MM.1S (cell line): ENCODE results near the gene ARF1.

Source experiments
- CTCF ChIP-seq: fragments of 300-600 bp; sonication (generic); IDR thresholded peaks from 2 replicates; pipeline ENCODE4 v1.5.1; 2016; ENCODE audit warnings: antibody characterized with exemption, low read length, mixed read lengths
- EZH2 ChIP-seq: fragments of 300-600 bp; sonication (generic); optimal IDR thresholded peaks from 2 replicates; pipeline ENCODE3; 2017; ENCODE audit warnings: low read depth, mild to moderate bottlenecking, antibody characterized with exemption, low read length, mixed read lengths
- EZH2phosphoT487 ChIP-seq: fragments of 300-600 bp; sonication (generic); IDR thresholded peaks from 2 replicates; pipeline ENCODE4 v1.6.1; 2018; ENCODE audit warnings: antibody characterized with exemption, low read length

GRCh38 chr1:228101614-228101993 lies 19.1 kb downstream of the ARF1 start:
- TF ChIP-seq EZH2 (no peak), CTCF (no peak), EZH2phosphoT487 (no peak)
